ENCODE data around the gene AFG3L2. TPM values are rescaled to one million over a fixed set of nuclear protein-coding genes. Genes with fewer than 3 reads are reported as not detected.
A peak's percentile ranks its signal among the peaks of the same experiment; 100 is the strongest.
"Not testable (repeated sequence)": the region's sequence is repeated elsewhere in the genome, so short reads cannot be mapped to it uniquely, and the experiment has no call there.

The AFG3L2 gene
- 43.1 TPM for polyA plus RNA-seq (ENCODE audit: insufficient read length)

DNA sequence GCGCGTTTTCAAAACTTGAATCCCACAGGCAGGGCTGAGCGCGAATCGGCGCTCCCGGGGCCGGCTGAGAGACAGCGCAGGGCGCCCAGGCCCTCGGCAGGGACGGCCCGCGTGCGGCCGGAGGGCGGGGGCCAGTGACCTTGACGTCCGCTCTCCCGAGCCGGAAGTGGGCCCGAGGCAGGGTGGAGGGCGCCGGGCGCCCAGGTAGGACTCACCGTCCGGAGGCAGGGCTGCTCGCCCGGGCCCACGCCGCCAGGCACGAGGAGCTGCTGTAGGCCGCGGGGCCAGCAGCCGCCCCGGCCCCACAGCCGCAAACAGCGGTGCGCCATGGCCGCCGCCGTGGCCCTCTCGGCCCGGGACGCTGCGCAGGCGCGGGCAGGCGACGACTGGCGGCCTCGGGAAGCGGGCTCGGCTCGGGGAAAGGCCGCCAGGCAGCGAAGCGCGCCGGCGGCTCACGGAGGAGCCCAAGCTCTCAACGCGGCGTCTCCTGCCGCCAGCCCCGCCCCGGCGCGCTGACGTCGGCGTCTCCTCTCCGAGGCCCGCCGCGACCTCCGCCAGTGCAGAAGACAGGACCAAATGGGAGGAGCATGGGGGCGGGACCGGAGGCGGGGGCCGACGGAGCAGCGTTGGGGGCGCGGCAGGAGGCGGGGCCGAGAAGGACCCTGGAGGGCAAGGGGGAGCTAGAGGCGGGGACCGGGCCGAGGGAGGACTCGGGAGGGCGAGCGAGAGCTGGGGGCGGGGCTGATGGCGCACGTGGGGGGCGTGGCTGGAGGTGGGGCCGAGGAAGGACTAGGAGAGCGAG is at the start of gene AFG3L2:
AFG3L2 (minus strand) TSS at position 474 of the 802 bp plus-strand sequence; CDS start at position 329, 145 bp downstream.
- peak; percentile 99 for DNase-seq

DNA sequence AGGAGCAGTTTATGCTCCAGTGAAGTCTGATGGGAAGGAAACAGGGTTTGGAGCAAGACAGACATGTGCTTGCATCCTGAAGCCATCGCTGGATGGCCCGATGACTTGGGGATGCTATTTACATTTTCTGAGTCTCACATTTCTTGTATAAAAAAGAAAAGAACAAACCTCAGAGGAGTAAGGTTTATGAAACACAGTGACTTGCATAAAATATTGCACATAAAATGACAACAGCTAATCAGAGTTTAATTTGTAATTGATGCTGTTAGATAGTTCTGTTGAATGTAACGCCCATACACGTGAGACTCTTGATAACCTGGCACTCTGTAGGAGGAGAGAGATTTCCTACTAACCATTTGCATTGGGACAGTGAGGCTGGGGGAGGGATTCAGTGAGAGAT is 47.2 kb upstream of the AFG3L2 start:
- DNase-seq, result no peak

GRCh38 chr18:12423820-12424219 is 46.8 kb upstream of the AFG3L2 start:
- no peak for DNase-seq

GRCh38 chr18:12423393-12423792 is 46.4 kb upstream of the AFG3L2 start:
- no peak for DNase-seq

DNA sequence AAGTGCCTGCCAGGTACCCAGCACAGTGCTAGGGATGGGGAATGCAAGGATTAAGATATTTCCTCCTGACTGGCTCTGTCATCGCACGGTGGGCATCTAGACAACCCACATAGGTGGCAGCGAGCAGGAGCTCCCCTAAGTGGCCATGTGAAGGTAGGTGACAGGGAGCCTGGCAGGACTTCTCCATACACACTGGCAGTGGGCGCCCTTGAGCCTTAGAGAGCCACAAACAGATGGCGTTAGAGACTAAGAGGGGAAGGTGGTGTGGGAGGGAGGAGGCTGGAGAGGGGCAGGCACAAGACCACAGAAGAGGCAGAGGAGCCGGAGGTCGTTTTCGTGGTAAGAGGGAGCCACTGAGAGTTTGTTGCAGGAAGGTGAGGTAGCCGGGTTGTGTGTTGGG is 45.9 kb upstream of the AFG3L2 start:
- DNase-seq, result no peak

- no peak for DNase-seq
Observed at GRCh38 chr18:12421732-12422131, 44.7 kb upstream of the AFG3L2 start.

DNA sequence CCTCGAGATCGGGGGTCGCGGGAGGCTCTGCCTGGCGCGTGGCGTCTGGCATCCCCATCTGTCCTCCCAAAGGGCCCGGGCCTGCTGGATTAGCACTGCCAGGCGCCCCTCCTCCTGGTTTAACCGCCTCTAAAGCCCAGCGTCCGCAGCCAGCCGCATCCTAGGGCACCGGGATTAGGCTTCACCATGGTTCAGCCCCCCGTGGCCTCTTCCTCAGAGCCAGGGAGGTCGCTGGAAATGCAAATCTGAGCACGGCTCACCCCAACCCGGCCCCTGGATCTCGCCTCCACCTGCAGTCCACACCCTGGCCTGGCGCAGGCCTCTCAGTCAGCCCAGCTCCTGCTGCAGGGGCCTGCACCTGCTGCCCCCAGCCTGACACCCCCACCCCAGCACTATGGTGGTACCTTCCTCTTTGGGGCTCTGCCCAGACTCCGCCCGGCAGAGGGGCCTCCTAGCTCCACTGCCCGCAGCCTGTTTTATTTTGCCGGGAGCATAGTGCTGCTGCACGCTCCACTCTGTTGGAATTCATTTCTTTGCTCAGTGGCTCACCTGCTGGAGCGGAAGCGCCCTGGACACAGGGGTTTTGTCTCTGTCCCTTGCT is 43.9 kb upstream of the AFG3L2 start:
- peak; percentile 49 for DNase-seq

- no peak for DNase-seq
Observed at GRCh38 chr18:12417687-12418086, 40.7 kb upstream of the AFG3L2 start.

DNA sequence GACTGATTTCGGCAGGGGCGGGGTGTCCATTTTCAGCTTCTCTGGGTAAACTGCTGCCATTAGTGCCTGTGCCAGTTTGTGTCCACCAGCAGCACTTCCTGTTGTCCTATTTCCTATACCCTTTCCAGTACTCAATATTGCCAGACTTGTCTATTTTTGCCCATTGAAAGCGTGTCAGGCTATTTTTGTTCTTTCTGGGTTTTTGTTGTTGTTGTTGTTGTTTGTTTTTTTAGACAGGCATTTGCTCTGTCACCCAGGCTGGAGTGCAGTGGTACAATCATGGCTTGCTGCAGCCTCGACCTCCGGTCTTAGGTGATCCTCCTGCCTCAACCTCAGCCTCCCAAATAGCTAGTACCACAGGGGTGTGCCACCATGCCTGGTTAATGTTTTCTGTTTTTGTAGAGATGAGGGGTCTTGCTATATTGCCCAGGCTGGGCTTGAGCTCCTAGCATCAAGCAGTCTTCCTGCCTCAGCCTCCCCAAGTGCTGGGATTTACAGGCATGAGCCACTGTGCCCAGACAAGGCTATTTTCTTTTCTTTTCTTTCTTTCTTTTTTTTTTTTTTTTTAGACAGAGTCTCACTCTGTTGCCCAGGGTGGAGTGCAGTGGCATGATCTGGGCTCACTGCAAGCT is 39.2 kb upstream of the AFG3L2 start:
- DNase-seq, result no peak

GRCh38 chr18:12411456-12411855 is 34.4 kb upstream of the AFG3L2 start:
- no peak for DNase-seq

- not testable (repeated sequence) for DNase-seq
Observed at GRCh38 chr18:12410747-12411146, 33.7 kb upstream of the AFG3L2 start.

DNA sequence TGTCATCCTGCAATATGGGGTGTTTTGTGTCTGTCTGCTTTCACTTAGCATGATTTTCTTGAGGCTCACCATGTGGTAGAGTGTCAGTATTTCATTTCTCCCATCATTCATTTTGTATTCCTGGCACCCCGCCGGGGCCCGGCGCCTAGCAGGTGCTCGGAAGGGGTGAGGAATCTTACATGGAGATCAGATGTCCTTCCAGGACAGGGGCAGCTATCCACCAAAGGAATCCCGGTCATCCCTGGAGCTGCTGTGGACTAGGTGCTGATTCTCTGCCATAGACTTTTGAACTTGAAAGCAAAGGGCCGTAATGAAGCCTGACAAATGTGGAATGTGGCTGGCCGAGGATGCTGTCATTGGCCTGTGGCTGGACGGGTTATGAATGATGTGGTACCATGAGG is 33.1 kb upstream of the AFG3L2 start:
- no peak for DNase-seq

- no peak for DNase-seq
Observed at GRCh38 chr18:12409469-12409868, 32.4 kb upstream of the AFG3L2 start.

DNA sequence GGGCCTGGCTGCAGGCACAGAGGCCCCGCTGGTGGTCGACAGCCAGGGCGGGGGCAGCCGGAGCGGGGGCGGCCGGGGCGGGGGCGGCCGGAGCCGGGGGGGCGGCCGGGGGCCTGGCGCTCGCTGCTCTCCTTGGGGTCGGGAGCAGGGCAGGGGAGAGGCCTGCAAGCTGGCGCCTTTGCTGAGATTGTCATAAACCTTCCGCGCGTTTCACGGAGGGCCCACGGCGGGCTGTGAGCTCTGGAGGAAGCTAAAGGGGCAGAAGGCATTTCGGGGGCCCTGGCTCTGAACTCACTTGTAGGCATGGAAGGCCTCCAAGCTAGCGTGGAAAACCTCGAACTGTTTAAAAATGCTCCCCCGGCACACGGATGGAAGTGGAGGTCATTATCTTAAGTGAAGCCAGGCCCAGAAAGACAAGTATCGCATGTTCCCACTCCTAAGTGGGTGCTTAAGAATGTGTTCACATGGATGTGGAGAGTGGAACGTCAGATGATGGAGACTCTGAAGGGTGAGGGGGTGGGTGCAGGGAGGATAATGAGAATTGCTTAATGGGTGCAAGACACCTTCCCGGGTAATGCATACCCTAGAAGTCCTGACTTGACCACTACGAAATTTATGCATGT is 31.3 kb upstream of the AFG3L2 start:
- no peak for DNase-seq

- no peak for DNase-seq
Observed at GRCh38 chr18:12406371-12407111, 29.5 kb upstream of the AFG3L2 start.

GRCh38 chr18:12405066-12405465 is 28.0 kb upstream of the AFG3L2 start:
- DNase-seq, result no peak

- DNase-seq, result no peak
Observed at GRCh38 chr18:12403601-12404506, 26.8 kb upstream of the AFG3L2 start.

DNA sequence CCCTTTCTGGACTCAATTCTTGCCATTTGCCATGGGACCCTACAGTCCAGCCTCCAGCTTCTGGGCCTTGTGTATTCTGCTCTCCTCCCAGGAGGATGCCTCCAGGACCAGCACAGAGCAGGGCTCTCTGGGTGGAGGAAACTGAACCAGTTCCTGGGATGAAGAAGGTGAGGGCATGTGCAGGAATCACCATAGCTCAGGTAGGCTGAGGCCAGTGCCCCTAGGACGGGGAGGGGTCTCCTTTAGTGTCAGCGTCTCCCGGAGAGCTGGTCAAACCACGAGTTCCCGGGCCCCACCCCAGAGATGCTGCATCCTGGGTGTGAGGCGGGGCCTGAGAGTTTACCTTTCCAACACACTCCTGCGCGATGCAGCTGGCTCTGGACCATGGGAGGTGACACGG is 24.9 kb upstream of the AFG3L2 start:
- no peak for DNase-seq

DNA sequence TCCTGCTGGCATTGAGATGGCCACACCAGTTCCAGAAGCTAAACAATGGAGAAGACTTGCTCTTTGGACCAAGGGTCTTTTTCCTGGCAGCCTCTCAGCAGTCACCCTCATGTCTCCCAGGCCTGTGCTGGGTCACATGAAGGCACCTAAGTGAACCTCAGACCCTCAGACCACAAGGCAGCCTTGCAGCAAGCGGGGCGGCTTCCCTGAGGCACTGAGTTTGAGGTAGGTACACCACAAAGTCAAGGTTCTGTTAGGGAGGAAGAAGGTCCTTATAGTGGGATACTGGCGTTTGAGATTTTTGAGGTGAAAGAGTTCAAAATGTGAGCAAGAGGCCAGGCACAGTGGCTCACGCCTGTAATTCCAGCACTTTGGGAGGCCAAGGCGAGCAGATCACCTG is 22.2 kb upstream of the AFG3L2 start:
- no peak for DNase-seq

DNA sequence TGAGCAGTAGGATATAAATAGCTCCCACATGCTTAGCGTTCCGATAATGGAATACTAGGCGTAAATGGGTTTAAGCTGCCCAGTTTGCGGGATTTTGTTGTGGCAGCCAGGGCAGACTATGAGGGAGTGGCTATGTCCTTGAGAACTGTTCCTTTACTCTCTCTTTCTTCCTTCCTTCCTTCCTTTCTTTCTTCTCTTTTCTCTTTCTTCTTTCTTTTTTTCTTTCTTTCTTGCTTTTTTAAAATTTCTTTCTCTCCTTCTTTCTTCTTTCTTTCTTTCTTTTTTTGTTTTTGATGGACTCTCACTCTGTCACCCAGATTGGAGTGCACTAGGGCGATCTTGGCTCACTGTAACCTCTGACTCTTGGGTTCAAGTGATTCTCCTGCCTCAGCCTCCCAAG is 21.6 kb upstream of the AFG3L2 start:
- no peak for DNase-seq

DNA sequence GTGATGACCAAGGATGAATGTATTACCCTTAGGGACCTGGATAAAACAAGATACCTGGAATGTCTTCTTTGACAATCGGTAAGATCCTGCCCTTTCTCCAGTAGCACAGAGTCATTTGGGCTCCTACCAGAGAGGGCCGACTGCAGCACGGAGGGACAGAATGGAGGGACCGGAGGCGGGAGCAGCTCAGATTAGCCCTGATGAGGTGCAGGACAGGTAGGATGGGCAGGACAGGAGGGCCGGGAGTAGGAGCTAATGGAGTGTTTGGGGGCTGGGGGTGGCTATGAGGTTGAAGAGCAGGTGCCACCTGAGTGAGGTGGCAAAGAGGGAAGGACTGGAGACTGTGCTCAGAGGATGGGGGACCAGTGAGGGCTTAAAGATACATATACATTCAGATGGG is 20.8 kb upstream of the AFG3L2 start:
- no peak for DNase-seq

GRCh38 chr18:12397254-12397653 is 20.2 kb upstream of the AFG3L2 start:
- DNase-seq, result no peak

All from hindlimb muscle (tissue), 1 donor.